ENCODE data around the gene SYNPO2L. TPM values are rescaled to one million over a fixed set of nuclear protein-coding genes. Genes with fewer than 3 reads are reported as not detected.
"Not testable (repeated sequence)": the region's sequence is repeated elsewhere in the genome, so short reads cannot be mapped to it uniquely, and the experiment has no call there.

Gene SYNPO2L, protein sequence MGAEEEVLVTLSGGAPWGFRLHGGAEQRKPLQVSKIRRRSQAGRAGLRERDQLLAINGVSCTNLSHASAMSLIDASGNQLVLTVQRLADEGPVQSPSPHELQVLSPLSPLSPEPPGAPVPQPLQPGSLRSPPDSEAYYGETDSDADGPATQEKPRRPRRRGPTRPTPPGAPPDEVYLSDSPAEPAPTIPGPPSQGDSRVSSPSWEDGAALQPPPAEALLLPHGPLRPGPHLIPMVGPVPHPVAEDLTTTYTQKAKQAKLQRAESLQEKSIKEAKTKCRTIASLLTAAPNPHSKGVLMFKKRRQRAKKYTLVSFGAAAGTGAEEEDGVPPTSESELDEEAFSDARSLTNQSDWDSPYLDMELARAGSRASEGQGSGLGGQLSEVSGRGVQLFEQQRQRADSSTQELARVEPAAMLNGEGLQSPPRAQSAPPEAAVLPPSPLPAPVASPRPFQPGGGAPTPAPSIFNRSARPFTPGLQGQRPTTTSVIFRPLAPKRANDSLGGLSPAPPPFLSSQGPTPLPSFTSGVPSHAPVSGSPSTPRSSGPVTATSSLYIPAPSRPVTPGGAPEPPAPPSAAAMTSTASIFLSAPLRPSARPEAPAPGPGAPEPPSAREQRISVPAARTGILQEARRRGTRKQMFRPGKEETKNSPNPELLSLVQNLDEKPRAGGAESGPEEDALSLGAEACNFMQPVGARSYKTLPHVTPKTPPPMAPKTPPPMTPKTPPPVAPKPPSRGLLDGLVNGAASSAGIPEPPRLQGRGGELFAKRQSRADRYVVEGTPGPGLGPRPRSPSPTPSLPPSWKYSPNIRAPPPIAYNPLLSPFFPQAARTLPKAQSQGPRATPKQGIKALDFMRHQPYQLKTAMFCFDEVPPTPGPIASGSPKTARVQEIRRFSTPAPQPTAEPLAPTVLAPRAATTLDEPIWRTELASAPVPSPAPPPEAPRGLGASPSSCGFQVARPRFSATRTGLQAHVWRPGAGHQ
- 22.8 and 41.4 TPM in 2 replicates for total RNA-seq
- 34.3 TPM for polyA plus RNA-seq (2012)

DNA sequence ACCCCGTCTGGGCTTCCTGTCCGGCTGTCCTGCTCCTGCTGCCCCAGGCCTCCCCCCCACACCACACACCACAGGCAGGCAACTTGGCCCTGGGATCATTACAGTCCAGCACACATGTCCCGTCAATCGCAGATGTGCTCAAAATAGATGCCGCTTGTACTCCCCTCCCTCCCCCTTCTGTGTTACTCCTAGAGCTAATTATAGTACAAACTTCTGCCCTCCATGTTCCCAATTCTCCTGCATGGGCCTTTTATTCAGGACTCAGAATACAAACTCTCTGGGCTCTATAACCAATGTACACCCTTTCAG, at the start of gene SYNPO2L:
SYNPO2L (minus strand) TSS at position 40 of the 309 bp plus-strand sequence. CDS start 107 bp downstream, outside the sequence.
- DNase-seq (ENCODE audit: low read depth), result peak; percentile 98

DNA sequence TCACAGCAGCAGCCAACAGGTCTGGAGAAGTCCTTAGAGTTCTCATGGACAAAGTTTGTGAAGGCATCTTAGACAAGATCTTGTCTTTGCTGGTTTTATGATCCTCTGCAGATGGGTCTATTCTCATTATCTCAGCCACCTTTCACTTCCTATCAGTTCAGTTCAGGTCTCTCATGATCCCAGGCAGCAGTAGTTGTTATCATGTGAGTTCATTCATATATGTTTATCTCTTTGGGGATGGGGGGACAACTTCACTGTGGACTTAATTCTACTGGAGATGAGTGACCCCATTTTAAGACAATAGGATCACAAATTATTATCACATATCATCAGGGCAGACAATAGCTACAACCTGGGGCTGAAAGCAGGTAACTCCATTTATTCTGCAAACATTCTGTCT, 48.1 kb upstream of the SYNPO2L start:
- DNase-seq (ENCODE audit: low read depth), result not testable (repeated sequence)

DNA sequence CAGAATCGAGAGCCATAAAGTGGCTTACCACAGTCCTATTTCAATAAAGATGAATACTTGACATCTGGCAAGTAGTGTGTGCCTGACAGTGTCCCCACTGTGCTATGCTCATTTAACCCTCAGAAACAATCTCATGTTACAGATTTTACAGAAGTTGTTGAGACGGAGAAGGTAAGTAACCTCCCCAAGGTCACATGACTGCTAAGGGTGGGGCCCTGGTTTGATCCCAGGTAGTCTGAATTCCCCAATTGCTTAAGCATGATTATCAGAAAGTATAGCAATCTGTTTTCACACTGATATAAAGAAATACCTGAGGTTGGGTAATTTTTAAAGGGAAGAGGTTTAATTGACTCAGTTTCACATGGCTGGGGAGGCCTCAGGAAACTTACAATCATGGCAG, 43.0 kb upstream of the SYNPO2L start:
- DNase-seq (ENCODE audit: low read depth), result not testable (repeated sequence)

DNA sequence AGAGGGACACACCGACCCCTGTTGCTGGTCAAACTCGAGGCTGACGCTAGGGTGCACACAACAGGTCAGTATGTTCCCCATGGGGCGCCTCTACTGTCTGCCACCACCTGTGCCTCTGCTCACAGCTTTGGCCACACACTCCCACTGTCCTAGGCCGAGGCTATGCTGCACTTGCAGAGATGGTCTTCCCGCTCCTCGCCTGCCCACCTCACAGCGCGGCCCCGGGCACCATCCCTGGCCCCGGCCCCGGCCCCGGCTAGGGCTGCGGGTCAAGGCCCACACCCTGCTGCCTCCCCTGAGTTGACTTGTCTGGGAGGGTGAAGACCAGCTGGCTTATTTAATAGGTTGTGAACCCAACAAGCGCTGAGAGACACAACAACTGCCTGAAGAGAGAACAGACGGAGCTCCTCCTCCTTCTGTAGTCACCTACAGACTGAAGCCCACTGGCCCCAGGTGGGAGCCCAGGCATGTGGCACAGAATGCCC, 41.9 kb upstream of the SYNPO2L start, which contains the start of gene AGAP5:
AGAP5 (minus strand) TSS at position 435 of the 485 bp plus-strand sequence; CDS start at position 81, 354 bp downstream.
- DNase-seq (ENCODE audit: low read depth), result not testable (repeated sequence)

DNA sequence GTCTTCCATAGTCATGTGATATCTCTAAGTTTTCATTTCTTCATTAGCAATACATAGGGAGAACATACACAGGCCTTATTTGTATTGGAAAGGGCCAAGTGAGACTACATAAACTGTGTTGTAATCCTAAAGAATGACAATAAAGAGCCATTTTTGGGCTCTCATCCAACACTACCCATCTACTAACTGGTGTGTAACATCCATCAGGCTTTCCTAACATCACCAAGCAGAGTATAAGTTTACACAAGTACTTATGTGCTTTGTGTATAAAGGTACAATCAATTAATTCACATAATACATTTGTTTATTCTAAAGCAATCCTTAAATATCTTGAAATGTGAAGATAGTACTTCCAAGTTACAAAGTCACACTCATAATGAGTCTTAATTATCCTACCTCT, 39.5 kb upstream of the SYNPO2L start:
- not testable (repeated sequence) for DNase-seq (ENCODE audit: low read depth)

DNA sequence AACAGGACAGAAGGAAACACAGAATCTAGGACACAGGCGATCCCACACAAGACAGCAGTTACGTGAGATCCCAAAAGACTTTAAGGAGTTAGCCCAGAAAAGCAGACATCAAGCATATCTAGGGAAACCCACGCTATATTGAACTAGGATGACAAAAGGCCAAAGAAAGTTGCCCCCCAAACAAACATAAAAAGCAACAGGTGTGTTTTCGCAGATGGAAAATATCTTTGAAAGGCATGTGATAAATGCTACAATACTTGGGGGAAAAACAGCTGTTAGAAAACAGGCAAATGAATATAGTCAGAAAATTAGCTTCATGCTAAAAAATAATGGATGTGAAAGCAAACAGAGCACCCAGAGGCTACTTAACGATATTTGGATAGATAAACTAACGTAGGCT, 34.9 kb upstream of the SYNPO2L start:
- DNase-seq (ENCODE audit: low read depth), result not testable (repeated sequence)

DNA sequence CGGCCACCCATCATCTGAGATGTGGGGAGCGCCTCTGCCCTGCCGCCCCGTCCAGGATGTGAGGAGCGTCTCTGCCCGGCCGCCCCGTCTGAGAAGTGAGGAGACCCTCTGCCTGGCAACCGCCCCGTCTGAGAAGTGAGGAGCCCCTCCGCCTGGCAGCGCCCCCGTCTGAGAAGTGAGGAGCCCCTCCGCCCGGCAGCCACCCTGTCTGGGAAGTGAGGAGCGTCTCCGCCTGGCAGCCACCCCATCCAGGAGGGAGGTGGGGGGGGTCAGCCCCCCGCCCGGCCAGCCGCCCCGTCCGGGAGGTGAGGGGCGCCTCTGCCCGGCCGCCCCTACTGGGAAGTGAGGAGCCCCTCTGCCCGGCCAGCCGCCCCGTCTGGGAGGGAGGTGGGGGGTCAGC, 33.8 kb upstream of the SYNPO2L start:
- not testable (repeated sequence) for DNase-seq (ENCODE audit: low read depth)

DNA sequence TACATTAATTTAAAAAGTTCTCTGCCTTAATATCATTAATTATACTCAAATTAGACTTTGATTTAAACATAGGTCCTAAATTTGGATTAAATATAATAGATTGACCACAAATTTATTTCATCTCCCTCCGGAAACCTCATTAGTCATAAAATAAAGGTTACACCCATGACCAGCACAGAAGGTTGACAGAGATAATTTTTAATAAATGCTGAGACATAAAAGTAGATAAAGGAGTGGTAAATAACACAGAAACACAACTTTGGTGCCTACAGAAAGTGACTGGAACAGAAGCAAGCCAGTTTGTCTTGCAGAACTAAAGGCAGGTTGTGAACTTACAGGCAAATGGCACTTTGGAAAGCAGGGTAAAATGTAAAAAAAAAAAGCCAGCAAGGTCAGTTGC, 31.8 kb upstream of the SYNPO2L start:
- DNase-seq (ENCODE audit: low read depth), result not testable (repeated sequence)

DNA sequence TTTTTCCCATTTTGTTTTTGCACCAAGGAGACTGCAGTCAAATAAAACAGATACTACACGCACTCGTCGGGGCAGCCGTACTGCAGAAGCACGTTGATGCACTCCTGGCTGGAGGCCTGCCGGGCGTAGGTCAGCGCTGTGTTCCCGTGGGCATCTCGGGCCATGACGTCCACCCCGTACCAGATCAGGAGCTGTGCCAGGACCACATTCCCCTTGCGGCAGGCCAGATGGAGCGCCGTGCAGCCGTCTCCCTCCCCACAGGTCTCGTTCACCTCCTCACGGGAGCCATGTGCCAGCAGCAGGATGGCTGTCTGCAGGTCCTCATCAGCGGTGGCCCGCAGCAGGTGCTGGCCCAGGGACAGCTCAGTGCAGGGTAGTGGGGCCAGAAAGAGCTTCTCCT, 18.7 kb upstream of the SYNPO2L start:
- not testable (repeated sequence) for DNase-seq (ENCODE audit: low read depth)

DNA sequence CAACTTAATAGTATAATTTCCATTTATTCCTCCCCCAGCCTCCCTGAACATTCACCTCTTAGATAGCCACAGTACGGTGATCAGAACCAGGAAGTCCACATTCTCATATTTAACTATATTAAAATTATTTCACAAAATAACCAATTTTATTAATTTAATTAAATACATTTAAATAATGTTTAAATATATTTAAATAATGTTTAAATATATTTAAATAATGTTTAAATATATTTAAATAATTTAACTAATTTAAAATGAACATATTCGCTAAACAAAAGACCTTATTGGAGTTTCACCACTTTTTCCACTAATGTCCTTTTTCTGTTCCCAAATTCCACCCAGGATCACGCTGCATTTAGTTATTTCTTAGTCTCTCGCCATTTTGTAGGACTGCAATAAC, 12.5 kb upstream of the SYNPO2L start:
- DNase-seq (ENCODE audit: low read depth), result not testable (repeated sequence)

DNA sequence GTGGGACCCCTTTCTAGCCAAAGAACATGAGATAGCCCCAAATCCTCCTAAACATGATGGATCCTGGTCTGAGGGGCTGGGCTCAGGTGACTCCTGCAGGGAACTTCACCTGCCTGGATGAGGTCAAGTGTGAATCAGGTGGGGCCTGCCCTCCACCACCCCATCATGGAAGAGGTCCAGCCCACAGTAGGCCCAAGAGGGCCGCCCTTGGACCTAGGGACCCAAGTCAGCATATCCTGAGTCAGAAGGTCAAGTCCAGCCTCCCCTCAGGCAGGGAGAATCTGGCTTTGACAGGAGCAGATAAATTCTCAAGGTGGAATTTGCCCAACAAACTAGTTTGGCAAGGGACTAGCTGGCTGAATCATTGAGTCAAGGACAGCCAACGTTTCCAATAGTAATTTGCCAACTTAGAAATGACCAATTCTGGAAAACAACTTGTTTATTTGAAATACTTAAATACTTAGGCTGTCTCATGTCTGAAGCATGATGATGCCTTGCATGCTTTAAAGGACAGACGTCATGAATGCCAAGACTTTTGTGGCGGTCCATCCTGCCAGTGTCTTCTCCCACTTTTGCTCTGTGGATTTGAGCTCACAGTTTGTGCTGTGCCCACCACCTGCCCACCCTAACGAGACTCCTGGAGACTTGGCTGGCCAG, 10.5 kb upstream of the SYNPO2L start:
- DNase-seq (ENCODE audit: low read depth), result peak; percentile 0

DNA sequence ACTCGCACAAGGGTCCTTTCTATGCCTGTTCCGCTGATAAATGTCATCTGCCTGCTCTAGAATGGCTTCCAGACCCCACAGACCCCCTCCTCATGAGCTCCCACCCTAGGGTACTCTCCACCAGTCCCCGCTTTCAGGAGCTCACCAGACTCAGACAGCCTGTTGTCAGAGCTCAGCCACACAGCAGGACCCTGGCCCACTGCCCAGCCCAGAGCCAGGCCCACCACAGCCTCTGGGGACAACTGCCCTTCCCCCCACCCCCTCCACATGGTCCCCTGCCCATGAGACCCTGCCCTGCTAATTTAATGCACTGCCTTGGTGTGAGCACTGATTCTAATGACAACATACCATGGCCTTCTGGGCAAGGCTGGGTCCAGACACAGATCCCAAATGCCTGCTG, 9.8 kb upstream of the SYNPO2L start:
- DNase-seq (ENCODE audit: low read depth), result not testable (repeated sequence)

DNA sequence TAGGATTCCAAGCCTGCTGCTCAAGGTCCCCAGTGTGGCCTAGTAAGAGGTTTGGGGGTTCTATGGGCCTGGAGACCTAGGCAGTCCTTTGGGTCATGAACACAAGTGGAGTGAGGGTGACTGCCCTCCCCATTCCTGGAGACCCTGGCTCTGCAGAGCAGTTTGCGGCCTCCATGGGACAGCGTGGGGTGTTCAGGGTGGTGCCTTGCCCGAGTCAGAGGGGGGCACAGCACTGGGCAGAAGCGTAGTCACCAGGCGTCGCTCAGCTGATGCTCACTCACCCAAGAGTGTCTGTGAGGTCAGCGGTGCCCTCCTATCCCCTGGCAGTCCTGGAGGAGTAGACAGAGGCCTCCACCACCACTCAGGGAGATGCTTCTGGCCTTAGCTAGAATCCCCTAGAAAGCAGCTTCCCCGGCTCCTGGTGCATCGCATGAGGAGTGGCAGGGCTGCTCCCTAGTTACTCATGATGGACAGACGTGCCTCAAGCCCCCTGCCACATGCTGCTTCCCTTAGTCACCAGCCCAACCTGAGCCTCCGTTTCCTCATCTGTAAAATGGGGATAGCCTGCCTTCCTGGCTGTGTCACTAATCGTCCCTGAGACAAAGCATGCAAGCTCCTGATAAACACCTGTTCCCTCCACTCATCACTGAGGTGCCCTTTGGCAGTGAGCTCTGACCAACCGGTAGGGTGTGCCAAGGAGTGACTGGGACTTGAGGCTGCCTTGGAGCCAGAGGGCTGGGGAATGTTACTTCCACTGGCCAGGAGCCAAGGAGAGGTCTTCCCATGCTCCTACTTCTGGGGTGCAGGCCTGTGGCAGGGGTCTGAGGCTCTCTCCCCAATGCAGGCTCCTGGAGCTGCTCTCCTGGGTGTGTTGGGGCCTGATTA, 8.6 kb upstream of the SYNPO2L start:
- peak; percentile 80 for DNase-seq (ENCODE audit: low read depth)

DNA sequence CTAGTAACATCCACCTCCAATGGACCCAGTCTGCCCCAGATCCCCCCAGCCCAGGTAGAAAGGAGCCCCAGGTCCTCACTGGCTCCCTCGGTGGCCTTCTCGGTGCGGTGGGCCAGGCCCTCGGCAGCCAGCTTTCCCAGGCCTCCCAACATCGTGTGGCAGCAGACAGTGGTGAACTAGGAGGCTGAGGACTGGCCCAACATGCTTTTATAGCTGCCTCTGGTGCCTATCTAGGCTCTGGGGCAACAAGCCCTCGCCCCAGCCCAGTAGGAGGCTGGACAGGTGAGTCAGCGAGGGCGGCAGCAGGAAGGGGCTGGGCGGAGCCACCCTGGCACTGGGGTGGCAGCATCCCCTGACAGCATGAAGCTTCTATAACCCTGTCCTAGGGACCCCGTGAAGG, 7.8 kb upstream of the SYNPO2L start:
- DNase-seq (ENCODE audit: low read depth), result not testable (repeated sequence)

DNA sequence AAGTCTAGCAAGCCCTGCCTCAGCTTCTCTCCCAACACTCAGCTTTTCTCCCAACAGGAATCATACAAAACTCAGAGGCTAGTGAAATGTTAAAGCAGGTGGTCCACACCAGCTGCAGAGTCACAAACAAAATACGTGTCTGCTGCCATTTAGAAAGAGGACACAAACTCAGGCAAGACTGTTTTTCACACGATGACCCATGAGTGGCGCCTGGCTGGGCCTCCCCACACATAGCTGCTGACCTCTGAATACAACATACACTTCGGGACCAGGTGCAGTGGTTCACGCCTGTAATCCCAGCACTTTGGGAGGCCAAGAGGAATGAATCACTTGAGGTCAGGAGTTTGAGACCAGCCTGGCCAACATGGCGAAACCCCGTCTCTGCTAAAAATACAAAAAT, 6.9 kb upstream of the SYNPO2L start:
- peak; percentile 61 for DNase-seq (ENCODE audit: low read depth)

DNA sequence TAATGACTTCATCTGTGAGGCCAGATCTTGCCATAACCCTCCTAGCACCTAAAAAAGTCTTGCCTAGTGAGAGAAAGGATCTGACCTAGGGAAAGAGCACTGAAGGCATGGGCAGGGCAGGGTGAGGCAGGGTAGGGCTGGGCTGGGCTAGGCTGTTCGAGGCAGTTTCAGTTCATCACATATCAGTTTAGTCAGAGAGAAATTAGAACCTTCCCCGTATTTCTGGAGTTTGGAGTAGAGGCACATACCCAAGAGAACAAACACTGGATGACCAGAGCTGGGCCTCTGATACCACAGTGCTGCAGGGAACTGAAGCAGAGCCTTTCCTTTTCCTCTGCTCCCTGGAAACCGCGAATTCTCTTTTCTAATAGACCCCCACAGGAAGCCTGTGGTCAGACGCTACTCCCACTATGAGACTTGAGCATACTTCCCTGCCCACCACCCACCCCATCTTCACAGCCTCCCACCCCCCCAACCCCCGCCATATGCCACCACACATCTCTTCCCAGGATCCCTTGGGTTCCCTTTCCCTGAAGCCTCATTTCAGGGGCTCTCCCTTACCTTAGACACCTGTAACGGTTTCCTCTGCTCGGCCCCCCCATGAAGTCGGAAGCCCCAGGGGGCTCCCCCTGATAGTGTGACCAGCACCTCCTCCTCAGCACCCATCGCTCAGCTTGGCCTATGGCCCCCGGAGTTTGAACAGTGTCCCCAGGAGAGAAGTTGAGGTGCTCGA, 406 bp downstream of the SYNPO2L start:
- peak; percentile 69 for DNase-seq (ENCODE audit: low read depth)

DNA sequence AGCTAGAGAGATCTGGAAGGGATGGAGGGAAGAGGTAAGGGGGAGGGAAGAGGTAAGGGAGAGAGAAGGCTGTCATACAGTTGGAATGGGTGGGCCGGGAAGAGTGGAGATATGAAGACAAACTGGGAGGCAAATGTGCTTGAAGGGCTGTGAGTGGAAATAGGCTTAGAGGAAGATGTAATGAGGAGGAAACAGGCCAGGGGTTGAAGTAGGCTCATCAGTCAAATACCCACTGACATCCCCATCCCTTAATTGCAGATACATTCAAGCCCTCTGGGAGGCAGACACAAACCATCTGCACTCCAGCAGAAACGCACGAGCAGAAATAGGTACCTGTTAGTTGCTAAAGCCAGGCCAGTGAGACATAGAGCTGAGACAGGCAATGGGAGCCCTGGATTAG, 2.1 kb downstream of the SYNPO2L start:
- peak; percentile 70 for DNase-seq (ENCODE audit: low read depth)

DNA sequence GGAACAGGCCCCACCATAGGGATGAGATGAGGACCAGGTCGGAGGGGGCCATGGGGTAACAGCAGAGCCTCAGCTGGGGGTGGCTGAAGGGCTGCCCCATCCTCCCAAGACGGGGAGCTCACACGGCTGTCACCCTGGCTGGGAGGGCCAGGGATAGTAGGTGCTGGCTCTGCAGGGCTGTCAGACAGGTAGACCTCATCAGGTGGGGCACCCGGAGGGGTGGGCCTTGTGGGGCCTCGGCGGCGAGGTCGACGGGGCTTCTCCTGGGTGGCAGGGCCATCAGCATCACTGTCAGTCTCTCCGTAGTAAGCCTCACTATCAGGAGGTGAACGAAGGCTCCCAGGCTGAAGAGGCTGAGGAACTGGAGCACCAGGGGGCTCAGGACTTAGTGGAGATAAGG, 2.6 kb downstream of the SYNPO2L start:
- DNase-seq (ENCODE audit: low read depth), result no peak

DNA sequence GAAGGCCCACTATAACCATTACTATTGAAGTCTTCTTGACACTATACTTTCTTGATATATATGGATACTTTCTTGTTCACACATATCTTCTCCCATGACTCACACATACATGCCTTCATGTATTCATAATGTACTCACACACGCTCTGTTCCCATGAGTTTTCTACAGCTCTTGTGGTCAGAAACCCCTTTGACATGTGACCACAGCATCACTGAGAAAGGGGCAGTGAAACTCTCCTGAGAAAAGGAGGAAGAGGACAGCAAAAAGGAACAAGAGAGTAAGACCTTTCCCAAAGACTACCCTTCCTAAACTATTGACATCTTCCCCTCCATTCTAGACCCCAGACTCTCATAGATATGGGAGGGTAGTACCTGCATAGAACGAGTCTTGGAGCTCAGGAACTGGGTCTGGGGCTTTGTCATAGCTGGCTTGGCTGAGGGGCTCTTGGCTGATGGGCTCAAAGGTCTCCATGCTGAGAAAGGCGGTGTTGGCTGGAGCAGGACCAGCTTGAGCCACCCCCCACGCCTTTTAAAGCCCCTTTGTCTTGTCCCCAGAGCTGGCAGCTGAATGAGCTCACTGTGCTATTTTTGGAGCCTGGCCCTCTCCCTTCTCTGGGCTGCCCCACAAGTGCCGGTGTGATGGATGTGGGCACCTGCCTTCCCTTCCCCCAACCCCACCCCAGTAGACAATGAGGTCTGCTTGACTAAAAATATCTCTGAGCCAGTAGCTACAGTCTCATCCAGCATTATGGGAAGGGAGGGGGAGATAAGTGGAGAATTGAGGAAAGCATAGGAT, 5.1 kb downstream of the SYNPO2L start:
- peak; percentile 98 for DNase-seq (ENCODE audit: low read depth)
